Sciatic nerve (tissue), 2 donors: Measurements from ENCODE around the gene MED25. TPM values are rescaled to one million over a fixed set of nuclear protein-coding genes. Genes with fewer than 3 reads are reported as not detected.

Experiments
- ATAC-seq: fragments of 200-7000 bp; cut with Tn5 transposase; one replicate; pipeline ENCODE4 v1.9.1; 2020; ENCODE audit warnings: mild to moderate bottlenecking, moderate library complexity
- DNase-seq: peaks from one replicate; pipeline ENCODE4 v3.0.0-alpha.2; 2020; ENCODE audit warnings: low spot score
- intact Hi-C: fragments of 100-400 bp; cut with DNase I; formaldehyde crosslinking; loops from one replicate; pipeline ENCODE4 v1.14.2; 2022
- total RNA-seq: library from RNA; stranded (reverse); fragmentation: NEBNext Ultra II Directional; extraction: Animal tissue kit (Norgen Biotek cat#: 25700); gene quantifications from one replicate; pipeline ENCODE4 v1.2.1, GENCODE V29; 2021
- donor health status: DM: no; HTN: no; CAD: no.
- donor health status: DM: no; HTN: no; CAD: no.

MED25 gene
- total RNA-seq, 1 donor from 2014 or later, result 39.7 TPM

DNA sequence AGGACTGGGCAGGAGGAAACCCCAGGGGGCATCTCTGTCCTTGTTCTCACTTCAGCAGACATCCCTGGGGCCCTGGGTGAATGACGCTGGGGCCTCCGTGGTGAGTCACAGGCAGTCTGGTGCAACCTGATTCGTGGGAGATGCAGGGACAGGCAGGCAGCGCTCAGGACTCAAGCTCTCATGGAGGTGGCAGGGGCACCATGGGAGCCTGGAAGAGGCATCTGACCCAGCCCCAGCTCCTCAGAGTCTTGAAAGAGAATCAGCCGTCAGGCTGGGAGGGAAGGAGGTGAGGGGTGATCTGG, 18.9 kb downstream of the MED25 start:
- no peak for ATAC-seq
- intact Hi-C loops, result no loop called here
- no peak for DNase-seq

DNA sequence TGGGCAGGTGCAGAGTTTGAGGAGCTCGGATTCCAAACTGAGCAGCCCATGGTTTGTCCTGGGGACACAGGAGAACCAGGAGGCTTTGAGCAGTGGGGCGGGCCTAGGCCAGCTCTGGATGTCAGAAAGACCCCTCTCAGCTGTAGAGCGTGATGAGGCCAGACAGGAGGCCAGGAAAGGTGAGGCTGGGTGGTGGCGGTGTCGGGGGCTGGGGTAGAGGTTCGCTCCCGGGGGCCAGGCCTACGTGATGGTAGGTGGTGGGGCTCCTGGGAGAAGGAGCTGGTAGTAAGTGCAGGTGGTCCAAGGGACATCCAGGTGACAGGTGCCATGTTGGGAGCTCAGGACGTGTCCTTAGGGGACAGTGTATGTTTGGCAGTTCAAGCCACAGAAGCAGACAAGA, 19.3 kb downstream of the MED25 start:
- intact Hi-C loops, result no loop called here
- ATAC-seq (no peak), DNase-seq (no peak)

DNA sequence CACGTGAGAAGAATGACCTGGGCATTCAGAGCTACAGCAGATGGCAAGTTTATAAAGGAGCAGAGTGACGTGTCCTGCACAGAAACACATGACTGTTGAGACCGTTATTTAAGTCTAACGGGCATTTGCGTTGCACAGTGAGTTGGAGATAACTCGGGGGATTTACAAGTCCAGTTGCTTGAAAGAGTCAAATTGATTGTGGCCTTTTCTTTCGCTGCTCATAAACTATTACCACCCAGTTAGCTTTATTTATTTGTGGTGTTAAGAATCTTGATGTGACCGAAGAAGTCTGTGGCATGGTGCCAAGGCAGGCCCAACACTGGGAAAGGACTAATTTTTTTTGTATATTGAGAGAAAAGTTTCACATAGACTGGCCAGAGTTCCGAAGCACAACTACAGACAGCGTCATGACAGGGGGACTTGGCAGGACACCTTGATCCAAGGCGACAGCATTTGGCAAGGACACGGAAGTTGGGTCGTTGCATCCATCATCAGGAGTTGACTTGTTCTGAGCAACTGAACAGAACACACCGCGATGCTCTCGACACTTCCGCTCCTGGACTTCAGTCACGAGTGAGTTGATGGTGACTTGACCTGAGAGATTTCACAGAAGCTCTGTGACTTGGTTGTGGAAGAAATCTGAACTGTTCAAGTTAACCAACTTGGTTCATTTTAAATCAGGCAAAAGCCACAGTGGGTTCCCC, 20.9 kb downstream of the MED25 start:
- intact Hi-C loops, result no loop called here
- ATAC-seq (no peak), DNase-seq (no peak)

DNA sequence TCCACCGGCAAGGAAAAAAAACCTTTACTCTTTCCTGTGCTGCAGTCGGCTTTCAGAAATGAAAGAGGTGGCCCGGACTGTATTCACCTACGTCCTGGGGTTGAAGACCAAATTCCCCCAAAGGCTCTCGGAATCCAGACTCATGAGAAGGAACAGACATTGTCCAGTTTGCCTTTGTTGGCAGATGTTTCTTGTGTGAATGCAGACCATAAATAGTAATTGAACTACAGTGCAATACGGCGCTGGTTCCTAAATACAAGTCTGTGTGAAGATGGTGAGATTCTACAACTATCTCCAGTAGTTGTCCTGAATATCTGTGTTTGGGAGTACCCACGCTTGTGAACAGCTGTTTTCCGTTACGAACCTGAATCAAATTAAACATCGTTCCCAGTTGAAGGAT, 21.6 kb downstream of the MED25 start:
- intact Hi-C loops, result no loop called here
- ATAC-seq (no peak), DNase-seq (no peak)

DNA sequence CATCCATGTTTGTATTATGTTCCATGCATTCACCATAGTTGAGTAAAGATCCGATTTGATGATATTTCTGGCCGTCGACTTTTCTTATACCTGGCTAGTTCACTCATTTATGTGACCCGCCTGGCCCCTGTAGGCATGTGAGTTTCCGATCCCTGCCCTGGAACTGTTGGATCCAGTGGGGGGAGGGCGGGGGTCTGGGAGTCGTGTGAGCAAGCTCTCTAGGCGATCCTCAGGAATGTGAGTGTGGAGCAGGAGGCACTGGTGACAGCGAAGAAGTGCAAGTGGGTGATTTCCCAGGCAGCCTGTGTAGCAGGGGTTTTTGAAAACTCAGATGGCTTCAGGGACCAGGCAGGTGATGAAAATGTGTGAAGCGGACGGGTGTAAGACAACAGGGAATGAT, 22.2 kb downstream of the MED25 start:
- intact Hi-C loops, result no loop called here
- no peak for DNase-seq
- no peak for ATAC-seq

DNA sequence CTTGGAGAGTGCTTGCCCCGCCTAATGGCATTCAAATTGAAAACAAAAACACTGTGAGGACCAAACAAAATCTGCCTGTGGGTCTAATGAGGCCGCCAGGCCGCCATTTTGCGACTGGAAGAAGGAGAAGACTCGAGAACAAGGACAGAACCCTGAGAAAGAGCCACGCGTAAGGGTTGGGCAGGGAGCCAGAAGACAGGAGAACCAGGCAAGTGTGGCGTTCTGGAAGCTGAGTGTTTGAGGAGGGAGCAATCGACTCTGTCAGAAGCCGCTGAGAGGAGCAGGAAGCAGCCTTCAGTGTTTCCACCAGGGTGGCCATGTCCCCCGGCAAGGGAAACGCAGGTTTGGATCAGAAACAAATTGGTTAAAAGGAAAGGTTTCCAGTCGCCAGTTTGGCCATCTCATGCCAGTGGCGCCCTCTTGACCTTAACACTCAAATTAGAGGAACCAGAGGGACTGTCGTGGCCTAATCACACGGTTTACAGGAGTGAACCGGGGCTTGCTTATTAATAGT, 22.7 kb downstream of the MED25 start:
- ATAC-seq (no peak), DNase-seq (no peak)
- intact Hi-C loops, result no loop called here

DNA sequence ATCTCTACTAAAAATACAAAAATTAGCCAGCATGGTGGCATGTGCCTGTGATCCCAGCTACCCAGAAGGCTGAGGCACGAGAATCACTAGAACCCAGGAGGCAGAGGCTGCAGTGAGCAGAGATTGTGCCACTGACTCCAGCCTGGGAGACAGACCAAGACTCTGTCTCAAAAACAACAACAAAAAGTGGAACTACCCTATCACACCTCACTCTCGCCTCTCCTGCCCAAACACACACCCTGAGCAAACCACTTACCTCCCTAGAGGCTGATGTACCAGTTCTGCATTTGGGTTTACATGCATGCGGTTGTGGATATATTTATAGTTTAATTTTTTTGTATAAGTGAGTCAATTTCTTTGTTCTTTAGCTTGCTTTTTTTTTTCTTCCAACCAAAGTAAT, 25.2 kb downstream of the MED25 start:
- ATAC-seq, result no peak

DNA sequence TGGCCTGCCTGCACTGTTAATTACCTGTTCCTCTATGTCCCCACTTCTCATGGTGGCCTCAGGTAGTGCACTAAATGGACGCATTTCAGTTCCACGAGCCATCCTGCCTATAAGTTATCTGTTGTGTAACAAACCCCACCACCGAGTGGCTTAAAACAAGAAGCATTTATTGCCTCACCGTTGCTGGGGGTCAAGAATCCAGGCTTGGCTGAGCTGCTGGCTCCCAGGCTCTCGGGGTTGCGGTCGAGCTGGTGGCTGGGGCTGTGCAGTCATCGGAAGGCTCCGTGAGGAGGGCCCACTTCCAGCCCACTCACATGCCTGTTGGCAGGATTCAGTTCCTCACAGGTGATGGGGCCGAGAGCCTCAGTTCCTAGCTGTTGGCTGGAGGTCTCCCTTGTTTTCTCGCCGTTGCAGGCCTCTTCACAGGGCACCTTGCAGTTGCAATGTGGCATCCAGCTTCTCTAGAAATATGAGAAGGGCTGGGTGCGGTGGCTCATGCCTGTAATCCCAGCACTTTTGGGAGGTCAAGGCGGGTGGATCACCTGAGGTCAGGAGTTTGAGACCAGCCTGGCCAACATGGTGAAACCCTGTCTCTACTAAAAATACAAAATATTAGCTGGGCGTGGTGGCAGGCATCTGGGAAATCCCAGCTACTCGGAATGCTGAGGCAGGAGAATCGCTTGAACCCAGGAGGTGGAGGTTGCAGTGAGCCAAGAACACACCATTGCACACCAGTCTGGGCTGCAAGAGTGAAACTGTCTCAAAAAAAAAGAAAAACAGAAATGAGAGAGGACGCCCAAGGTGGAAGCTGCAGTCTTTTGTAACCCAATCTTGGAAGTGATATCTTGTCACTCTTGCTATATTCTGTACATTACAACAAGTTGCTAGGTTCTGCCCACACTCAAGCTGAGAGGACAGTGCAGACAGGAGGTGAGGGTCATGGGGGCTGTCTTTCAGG, 26.3 kb downstream of the MED25 start:
- intact Hi-C loops, result no loop called here
- DNase-seq (no peak), ATAC-seq (no peak)

More for the DNA sequence above, 25.2 kb downstream of the MED25 start:
- DNase-seq, result no peak
- intact Hi-C loops, result no loop called here

DNA sequence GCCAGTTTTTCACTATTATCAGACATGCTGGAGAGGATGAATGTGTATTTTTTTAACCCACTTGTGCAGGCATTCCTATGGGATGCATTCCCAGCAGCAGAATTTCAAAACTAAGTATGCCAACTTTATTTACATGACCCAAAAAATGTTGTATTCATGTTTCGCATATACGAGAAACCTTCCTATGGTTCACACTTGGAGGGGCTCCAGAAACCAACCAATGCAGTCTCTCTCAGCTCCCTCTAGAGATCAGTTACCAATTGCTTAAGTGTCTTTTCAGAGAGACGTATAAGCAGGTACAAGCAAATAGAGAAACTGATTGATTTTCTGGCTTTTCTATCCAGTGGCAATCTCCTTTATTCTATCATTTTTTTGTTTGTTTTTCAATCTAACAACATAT, 27.3 kb downstream of the MED25 start:
- DNase-seq, result no peak
- no peak for ATAC-seq
- intact Hi-C loops, result no loop called here

DNA sequence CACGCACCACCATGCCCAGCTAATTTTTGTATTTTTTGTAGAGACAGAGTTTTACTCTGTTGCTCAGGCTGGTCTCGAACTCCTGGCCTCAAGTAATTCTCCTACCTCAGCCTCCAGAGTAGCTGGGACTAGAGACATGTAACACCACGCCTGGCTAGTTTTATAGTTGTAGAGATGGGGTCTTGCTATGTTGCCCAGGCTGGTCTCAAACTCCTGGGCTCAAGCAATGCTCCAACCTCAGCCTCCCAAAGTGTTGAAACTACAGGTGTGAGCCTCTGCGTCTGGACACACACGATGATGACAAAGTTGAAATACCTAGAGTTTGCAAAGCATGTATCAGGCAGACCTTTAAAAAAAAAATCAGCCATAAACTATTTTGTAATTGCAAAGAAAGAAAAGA, 28.3 kb downstream of the MED25 start:
- intact Hi-C loops, result no loop called here
- no peak for DNase-seq
- ATAC-seq, result no peak

DNA sequence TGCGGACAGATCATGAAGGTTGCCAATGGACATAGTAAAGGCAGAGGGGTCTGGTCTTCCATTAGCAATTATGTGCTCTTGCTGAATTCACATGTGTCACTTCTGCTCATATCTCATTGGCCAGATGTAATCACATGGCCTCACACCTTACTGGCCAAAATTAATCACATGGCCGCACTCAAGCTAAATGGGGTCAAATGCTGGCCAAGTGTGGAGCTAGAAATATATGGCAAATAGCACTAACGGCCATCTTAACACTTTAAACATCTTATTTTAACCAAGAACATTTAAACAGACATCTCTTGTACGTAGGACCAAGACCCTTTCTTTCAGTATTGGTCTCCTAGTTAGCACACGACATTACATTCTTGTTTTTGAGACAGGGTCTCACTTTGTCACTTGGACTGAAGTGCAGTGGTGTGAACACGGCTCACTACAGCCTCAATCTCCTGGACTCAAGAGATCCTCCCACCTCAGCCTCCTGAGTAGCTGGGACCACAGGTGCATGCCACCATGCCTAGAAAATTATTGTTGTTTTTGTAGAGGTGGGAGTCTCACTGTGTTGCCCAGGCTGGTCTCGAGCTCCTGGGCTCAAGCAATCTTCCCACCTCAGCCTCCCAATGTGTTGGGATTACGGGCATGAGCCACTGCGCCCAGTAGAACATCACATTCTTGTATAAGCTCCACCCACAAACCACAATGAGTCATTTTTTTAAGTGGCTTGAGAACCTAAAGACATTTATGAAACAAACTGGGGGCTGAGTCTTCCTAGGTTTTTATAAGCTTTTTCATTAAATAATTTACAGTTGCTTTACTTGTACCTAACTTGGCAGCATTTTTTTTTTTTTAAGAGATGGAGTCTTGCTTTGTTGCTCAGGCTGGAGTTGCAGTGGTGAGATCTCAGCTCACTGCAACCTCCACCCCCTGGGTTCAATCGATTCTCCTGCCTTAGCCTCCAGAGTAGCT, 29.9 kb downstream of the MED25 start:
- ATAC-seq (no peak), DNase-seq (no peak)
- intact Hi-C loops, result loop anchor here (1.0 kb wide), 1 partner anchor 22 kb away; no protein-coding TSS in a partner anchor

DNA sequence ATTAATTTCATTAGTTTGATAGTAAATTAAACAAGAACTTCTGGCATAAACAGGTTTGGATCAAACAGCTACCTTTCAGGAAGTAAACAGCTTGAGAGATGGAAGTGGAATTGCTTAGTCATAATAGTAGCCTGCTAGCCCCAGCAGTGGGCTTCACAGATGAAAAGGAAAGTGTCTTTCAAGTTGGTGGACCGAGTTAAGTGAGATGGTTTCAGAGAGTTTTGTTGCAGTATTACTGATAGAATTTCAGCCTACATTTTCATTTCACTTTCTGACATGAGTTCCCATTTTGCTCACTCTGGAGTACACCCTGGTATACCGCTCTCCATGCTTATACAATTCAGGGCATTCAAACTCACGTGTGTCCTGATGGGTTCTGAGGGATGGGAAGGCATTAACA, 30.8 kb downstream of the MED25 start:
- DNase-seq (no peak), ATAC-seq (no peak)
- intact Hi-C loops, result no loop called here

DNA sequence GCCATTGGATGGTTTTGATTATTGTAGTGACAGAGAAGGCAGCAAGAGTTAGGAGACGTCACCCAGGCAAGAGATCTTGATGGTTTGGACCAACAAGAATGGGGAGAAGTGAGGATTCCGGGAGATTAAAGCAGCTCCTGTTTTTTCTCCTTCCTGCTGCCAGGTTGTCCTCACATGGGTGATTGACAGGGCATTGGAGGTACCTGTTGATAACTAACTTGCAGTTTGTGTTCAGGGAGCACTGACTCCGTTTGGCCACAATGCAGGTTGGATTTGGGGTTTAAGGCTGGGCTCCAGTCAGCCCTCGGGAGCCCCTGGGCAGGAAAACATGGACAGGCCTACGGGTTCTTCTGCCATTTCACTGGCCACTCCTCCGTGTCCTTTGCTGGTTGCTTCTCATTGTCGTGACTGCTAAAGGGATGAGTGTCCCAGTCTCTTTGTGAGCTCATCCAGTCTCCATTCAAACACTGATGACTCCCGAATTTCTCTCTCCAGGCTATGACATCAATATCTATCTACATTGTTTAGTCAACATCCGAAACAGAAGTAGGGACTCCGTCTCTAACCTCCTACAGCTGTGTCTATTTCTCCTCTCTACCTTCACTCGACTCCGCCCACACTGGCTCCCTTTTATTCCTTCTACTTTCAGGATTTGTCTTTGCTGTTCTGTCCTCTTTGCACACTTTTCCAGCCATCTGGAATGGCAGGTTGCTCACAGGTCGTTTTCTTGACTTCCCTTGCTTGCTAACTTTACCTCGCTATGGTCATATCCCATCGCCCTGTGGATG, 31.5 kb downstream of the MED25 start:
- ATAC-seq, result no peak

DNA sequence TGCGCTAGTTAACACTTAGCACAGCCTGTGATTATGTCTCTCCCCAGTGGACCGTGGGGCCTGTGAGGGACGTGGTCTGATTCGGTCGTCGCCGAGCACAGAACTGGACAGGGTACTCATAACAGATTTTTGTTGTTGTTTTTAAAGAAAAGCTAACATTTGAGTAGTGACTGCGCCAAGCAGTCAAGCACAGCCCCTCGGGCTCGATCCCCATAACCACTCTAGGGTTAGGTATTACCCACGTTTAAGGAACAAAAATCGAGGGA, 32.1 kb downstream of the MED25 start:
- ATAC-seq (peak; percentile 10), DNase-seq (no peak)
- intact Hi-C loops, result no loop called here

More for the DNA sequence above, 31.5 kb downstream of the MED25 start:
- intact Hi-C loops, result no loop called here
- no peak for DNase-seq

DNA sequence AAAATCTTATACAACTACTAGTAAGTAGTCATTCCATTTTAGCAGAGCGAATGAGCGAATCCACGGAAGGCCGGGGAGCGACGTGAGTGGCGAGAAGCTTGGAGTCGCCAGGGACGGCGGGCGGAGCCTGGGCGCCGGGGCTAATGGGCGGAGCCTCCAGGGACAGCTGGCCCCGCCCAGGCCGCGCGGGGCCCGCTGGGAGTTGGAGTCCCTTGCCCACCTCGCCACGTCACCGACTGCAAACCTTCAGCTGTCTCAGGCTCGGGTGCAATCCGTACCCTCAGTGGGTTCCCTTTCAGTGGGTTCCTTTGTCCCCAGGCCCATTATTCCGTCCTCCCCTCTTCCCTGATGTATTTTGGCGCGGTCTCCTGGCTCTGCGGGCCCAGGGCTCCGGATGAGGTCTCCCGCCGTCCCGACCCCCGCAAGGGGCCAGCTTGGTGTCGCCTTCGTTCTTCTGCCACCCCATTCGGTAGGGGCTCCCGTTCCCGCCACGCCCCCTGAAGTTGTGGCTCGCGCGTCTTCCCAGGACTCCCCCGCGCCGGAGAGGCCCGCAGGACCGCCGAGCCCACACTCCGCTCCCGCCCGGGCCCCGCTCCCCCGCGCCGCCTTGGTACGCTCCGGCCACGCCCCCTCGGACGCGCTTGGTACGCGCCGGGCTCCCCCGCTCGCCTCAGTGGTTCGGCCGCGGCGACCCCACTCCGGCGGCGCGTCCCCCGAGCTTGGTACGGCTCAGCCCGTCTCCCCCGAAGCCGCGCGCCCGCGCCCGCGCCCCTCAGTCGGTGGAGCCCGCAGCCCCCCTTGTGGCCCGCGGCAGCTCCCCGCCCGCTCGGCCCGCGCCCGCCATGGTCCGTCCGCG, 32.6 kb downstream of the MED25 start, which contains the start of gene PTOV1:
TSS of gene PTOV1 (plus strand) at position 673 of the 856 bp plus-strand sequence.
- peak; percentile 94 for DNase-seq
- intact Hi-C loops, result no loop called here
- peak; percentile 97 for ATAC-seq

DNA sequence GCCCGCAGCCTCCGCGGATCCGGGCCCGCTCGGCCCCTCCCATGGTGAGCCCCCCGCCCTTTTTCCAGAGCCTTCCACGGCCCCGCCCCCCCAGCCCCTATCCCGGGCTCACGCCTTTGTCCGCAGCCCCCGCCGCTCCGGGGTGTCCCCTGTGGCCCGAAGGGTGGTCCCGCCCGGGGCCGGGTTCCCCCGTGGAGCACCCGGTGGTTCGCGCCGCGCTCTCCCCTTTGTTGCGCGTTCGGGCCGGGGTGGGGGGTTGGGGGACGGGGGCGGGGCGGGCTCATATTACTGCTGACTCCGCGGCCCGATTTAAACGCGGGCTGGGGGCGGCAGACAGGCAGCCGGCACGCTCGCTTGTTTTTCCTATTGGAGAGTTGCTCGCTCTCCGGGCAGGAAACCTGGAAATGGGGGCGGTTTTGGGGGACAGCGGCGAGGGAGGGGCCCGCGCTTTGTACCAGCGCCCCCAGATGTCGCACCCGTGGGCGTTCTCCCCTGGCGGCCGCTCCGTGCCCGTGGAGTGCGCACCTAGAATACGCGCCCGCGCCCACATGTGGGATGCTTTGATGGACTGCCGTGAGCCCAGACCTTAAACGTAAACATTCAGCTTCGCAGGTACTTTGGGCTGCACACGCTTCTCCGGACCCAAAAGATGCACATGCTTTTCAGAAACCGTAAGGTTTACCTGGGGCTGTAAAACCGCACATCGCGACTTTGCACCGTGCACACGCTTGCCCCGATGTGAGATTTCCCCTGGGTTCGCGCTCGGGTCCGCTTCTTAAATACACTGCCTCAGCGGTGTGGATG, 33.6 kb downstream of the MED25 start:
- DNase-seq (peak; percentile 77), ATAC-seq (no peak)
- intact Hi-C loops, result no loop called here

DNA sequence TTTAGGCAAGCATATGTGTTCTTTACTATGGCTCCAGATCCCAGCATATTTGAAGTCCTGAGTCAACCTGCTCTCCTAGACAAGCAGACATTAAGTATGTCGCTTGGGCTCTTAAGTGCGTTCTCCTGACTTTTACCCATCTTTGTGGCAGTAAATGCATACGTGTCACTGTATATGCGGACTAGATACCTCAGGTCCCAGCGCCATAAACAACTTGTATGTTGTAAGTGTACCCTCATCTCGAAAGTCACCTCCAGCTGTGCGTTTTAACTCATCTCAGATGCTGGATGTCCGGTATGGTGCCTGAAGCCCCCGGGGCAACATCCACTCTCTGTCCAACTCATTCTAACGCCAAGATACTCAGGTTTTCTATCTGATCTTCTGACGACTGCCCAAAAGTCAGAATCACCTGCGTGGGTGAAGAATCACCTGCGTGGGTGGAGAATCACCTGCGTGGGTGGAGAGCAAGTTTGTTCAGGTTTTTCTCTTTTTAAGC, 34.6 kb downstream of the MED25 start:
- intact Hi-C loops, result no loop called here
- DNase-seq (no peak), ATAC-seq (no peak)
